ENCODE measurements around the gene KRT1. TPM values are rescaled to one million over a fixed set of nuclear protein-coding genes. Genes with fewer than 3 reads are reported as not detected.

KRT1 gene
- total RNA-seq, 2 donors from 2014 or later = 3.5 TPM; not detected in 1

DNA sequence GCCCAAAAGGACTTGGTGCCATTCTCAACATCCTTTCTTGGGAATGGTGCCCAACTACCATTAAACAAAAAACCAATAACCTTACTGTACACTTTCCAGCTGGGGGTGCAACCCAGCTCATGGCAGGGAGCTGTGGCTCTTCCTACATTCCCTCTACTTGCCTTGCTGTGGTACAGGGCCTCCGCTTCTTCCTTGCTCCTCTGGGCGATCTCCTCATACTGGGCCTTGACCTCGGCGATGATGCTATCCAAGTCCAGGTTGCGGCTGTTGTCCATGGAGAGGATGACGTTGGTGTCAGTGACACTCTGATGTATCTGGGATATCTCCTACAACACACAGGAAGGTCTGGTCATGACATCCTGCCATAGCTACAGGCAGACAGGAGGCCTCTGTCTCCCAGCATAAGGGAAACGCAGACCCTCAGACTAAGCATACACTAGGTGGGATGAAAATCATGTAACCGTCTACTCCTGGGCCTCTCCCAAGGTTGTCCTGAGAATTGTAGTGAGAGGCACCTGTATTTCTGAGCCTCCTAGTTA is 32.1 kb downstream of the KRT1 start:
- TF ChIP-seq, protein P1, sequence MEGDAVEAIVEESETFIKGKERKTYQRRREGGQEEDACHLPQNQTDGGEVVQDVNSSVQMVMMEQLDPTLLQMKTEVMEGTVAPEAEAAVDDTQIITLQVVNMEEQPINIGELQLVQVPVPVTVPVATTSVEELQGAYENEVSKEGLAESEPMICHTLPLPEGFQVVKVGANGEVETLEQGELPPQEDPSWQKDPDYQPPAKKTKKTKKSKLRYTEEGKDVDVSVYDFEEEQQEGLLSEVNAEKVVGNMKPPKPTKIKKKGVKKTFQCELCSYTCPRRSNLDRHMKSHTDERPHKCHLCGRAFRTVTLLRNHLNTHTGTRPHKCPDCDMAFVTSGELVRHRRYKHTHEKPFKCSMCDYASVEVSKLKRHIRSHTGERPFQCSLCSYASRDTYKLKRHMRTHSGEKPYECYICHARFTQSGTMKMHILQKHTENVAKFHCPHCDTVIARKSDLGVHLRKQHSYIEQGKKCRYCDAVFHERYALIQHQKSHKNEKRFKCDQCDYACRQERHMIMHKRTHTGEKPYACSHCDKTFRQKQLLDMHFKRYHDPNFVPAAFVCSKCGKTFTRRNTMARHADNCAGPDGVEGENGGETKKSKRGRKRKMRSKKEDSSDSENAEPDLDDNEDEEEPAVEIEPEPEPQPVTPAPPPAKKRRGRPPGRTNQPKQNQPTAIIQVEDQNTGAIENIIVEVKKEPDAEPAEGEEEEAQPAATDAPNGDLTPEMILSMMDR (IDR thresholded peaks at IDR 0.05) = no peak
- DNase-seq (ENCODE audit: low spot score) (no peak), ATAC-seq (ENCODE audit: insufficient number of reproducible peaks, low FRiP score, low read depth) (no peak)
- H3K9me3 ChIP-seq = no peaks in the 10 kb centered on the region
- H3K27me3 ChIP-seq (replicated peaks; ENCODE audit: insufficient read depth) = no peaks in the 10 kb centered on the region
- no peak overlapping the region for H3K27ac ChIP-seq
- no peaks in the 10 kb centered on the region for H3K4me1 ChIP-seq (ENCODE audit: control insufficient read depth in 1 of 2, low read depth in 2 of 2)
- H3K4me3 ChIP-seq = no peak overlapping the region
- no peaks in the 10 kb centered on the region for H3K36me3 ChIP-seq

DNA sequence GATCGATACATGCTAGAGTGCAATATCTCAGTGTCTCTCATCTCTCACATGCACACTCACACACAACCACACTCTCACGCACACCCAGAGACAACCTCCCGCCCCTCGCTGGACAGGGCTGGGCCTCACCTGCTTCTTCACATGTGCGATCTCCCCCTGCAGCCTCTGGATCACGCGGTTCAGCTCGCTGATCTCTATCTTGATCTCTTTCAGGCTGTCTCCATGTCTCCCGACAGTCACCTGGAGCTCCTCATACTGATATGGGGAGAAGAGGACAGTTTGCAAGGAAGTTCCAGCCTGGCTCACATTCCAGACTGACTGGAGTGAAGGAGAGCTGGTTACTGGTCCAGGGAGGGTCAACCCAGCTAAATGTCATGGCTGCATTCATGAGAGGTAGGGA is 32.6 kb downstream of the KRT1 start:
- H3K27ac ChIP-seq = no peak overlapping the region
- H3K9me3 ChIP-seq = no peaks in the 10 kb centered on the region
- no peaks in the 10 kb centered on the region for H3K4me1 ChIP-seq (ENCODE audit: control insufficient read depth in 1 of 2, low read depth in 2 of 2)
- no peaks in the 10 kb centered on the region for H3K27me3 ChIP-seq (replicated peaks; ENCODE audit: insufficient read depth)
- H3K4me3 ChIP-seq = no peak overlapping the region
- DNase-seq (ENCODE audit: low spot score) = no peak
- TF ChIP-seq, protein P1 (IDR thresholded peaks at IDR 0.05) = no peak
- no peaks in the 10 kb centered on the region for H3K36me3 ChIP-seq
- no peak for ATAC-seq (ENCODE audit: insufficient number of reproducible peaks, low FRiP score, low read depth)

DNA sequence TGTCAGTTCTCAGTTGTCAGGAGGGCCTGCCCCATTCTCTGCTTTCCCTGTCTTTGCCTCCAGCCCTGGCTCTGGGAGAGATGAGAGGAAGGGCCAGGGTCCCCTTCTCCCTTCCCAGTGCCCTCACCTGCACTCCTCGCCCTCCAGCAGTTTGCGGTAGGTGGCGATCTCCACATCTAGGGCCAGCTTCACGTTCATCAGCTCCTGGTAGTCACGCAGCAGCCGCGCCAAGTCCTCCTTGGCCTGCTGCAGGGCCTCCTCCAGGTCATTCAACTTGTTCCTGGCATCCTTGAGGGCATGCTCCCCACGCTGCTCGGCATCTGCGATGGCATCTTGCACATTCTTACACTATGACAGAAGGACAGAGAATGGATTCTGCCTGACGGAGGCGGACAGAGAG is 33.6 kb downstream of the KRT1 start:
- TF ChIP-seq, protein P1 (IDR thresholded peaks at IDR 0.05) = no peak
- no peak for ATAC-seq (ENCODE audit: insufficient number of reproducible peaks, low FRiP score, low read depth)

DNA sequence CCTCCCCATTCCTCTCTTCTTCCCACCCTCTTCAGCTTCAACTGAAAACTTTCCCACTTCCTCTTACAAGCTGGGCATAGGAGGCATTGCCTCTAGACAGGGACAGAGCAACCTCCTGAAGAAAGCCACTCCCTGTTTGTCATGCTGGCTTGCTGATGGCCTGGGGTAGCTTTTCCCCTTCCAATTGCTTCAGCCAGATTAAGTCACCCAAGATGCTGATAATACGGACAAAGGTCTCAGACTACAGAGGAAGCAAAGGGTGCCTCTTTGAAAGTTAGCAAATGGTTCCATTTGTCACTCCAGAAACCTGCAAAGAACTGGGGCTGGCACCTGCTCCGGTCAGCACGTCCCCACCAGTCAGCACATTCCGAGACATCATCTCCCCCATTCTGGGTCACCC is 34.2 kb downstream of the KRT1 start:
- H3K9me3 ChIP-seq = no peaks in the 10 kb centered on the region
- no peak overlapping the region for H3K27ac ChIP-seq
- TF ChIP-seq, protein P1 (IDR thresholded peaks at IDR 0.05) = no peak
- no peaks in the 10 kb centered on the region for H3K36me3 ChIP-seq
- DNase-seq (ENCODE audit: low spot score) (no peak), ATAC-seq (ENCODE audit: insufficient number of reproducible peaks, low FRiP score, low read depth) (no peak)
- no peaks in the 10 kb centered on the region for H3K4me1 ChIP-seq (ENCODE audit: control insufficient read depth in 1 of 2, low read depth in 2 of 2)
- no peak overlapping the region for H3K4me3 ChIP-seq
- no peaks in the 10 kb centered on the region for H3K27me3 ChIP-seq (replicated peaks; ENCODE audit: insufficient read depth)

More for the DNA sequence above, 33.6 kb downstream of the KRT1 start:
- no peaks in the 10 kb centered on the region for H3K9me3 ChIP-seq
- H3K36me3 ChIP-seq = no peaks in the 10 kb centered on the region
- no peak for DNase-seq (ENCODE audit: low spot score)
- no peak overlapping the region for H3K4me3 ChIP-seq
- no peak overlapping the region for H3K27ac ChIP-seq
- no peaks in the 10 kb centered on the region for H3K4me1 ChIP-seq (ENCODE audit: control insufficient read depth in 1 of 2, low read depth in 2 of 2)
- H3K27me3 ChIP-seq (replicated peaks; ENCODE audit: insufficient read depth) = no peaks in the 10 kb centered on the region

DNA sequence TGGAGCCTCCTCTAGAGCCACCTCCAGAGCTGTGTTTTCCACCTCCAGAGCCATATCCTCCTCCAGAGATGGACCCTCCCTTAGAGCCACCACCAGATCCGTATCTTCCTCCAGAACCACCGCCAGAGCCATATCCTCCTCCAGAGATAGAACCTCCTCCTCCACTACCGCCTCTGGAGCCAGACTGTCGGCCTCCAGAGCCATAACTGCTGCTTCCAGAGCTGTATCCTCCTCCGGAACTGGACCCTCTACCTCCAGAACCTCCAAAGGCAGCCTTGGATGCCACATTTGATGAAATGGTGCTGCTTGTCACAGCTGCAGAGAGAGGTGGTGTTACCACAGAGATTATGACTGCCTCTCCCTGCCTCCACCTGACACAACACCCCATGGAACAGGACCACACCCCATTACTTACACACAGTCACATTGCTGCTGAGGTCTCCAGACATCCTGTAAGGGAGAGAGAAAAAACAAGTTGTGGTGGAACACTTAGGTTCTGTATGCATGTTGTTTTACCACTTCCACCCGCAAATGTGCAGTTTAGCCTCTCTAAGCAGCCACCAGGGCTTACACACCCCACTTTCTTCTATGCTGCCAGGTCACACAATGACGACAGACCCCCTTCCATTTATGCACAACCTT is 35.0 kb downstream of the KRT1 start:
- Histone ChIP-seq H3K27me3 (replicated peaks; ENCODE audit: insufficient read depth) (no peaks in the 10 kb centered on the region), H3K27ac (no peak overlapping the region), H3K36me3 (no peaks in the 10 kb centered on the region), H3K4me1 (ENCODE audit: control insufficient read depth in 1 of 2, low read depth in 2 of 2) (no peaks in the 10 kb centered on the region), H3K9me3 (no peaks in the 10 kb centered on the region), H3K4me3 (no peak overlapping the region)
- TF ChIP-seq, protein P1 (IDR thresholded peaks at IDR 0.05) = no peak
- DNase-seq (ENCODE audit: low spot score) (no peak), ATAC-seq (ENCODE audit: insufficient number of reproducible peaks, low FRiP score, low read depth) (no peak)

Data from thoracic aorta (tissue), 2 donors.